ENCODE results near the gene R3HDM1. TPM values are rescaled to one million over a fixed set of nuclear protein-coding genes. Genes with fewer than 3 reads are reported as not detected.

R3HDM1 gene
- total RNA-seq, 1 experiment from 2014 or later, result 62.6 TPM

GRCh38 chr2:135674453-135674852, 143.2 kb downstream of the R3HDM1 start:
- H3K4me1 ChIP-seq (ENCODE audit: control insufficient read depth, insufficient read depth, low read length), result no peaks in the 10 kb centered on the region
- intact Hi-C loops (cut with micrococcal nuclease; ENCODE audit: unreplicated experiment), result no loop called here
- no peaks in the 10 kb centered on the region for H3K27me3 ChIP-seq (ENCODE audit: control insufficient read depth, insufficient read depth, low read length)
- ATAC-seq (no peak), DNase-seq (ENCODE audit: low read depth, low spot score) (no peak)
- H3K4me3 ChIP-seq (ENCODE audit: low read depth in 2 of 2, low read length in 2 of 2), result no peak overlapping the region
- CTCF ChIA-PET, result no interaction called here
- no TSS peak for BruUV-seq (replicated peaks)
- in situ Hi-C loops (cut with HindIII; ENCODE audit: low pct_unique_long_range_greater_than_20kb, low sequenced_read_pairs), result no loop called here
- TF ChIP-seq SIN3A (IDR thresholded peaks at IDR 0.05; ENCODE audit: borderline replicate concordance, insufficient read depth, low read depth, low read length) (no peak), POLR2AphosphoS5 (IDR thresholded peaks at IDR 0.05; ENCODE audit: low read depth, low read length) (no peak), TCF7L2 (IDR thresholded peaks at IDR 0.05; ENCODE audit: low read depth, low read length) (no peak)
- H3K27ac ChIP-seq (ENCODE audit: low read length), result no peak overlapping the region
- H3K9me3 ChIP-seq (ENCODE audit: control insufficient read depth, insufficient read depth, low read depth, low read length), result no peaks in the 10 kb centered on the region
- POLR2A ChIA-PET, result no interaction called here
- peaks cover 8% of the 10 kb centered on the region; the same call in 1 of the 2 replicates for H3K36me3 ChIP-seq (ENCODE audit: control insufficient read depth, insufficient read depth, low read length)

- H3K9me3 ChIP-seq (ENCODE audit: control insufficient read depth, insufficient read depth, low read depth, low read length), result no peaks in the 10 kb centered on the region
- H3K27ac ChIP-seq (ENCODE audit: low read length), result no peak overlapping the region
- DNase-seq (ENCODE audit: low read depth, low spot score), result no peak
- peaks cover 10% of the 10 kb centered on the region; the same call in 1 of the 2 replicates for H3K36me3 ChIP-seq (ENCODE audit: control insufficient read depth, insufficient read depth, low read length)
- H3K4me1 ChIP-seq (ENCODE audit: control insufficient read depth, insufficient read depth, low read length), result no peaks in the 10 kb centered on the region
- no peak for TF ChIP-seq CTCF (IDR thresholded peaks at IDR 0.05)
- no peak for TF ChIP-seq POLR2AphosphoS5 (IDR thresholded peaks at IDR 0.05; ENCODE audit: low read depth, low read length)
- no peak for TF ChIP-seq REST (IDR thresholded peaks at IDR 0.05; ENCODE audit: insufficient read depth in 1 of 2, low read depth in 2 of 2, low read length in 1 of 2)
- ATAC-seq, result no peak
- ChIA-PET CTCF (no interaction called here), POLR2A (no interaction called here)
- no peak overlapping the region for H3K4me3 ChIP-seq (ENCODE audit: low read depth in 2 of 2, low read length in 2 of 2)
- intact Hi-C loops (cut with micrococcal nuclease; ENCODE audit: unreplicated experiment), result no loop called here
- in situ Hi-C loops (cut with HindIII; ENCODE audit: low pct_unique_long_range_greater_than_20kb, low sequenced_read_pairs), result no loop called here
- H3K27me3 ChIP-seq (ENCODE audit: control insufficient read depth, insufficient read depth, low read length), result no peaks in the 10 kb centered on the region
- BruUV-seq (replicated peaks), result no TSS peak
Observed at GRCh38 chr2:135676031-135676430, 144.7 kb downstream of the R3HDM1 start.

GRCh38 chr2:135679125-135679524, 147.8 kb downstream of the R3HDM1 start:
- no peaks in the 10 kb centered on the region for H3K27me3 ChIP-seq (ENCODE audit: control insufficient read depth, insufficient read depth, low read length)
- H3K4me3 ChIP-seq (ENCODE audit: low read depth in 2 of 2, low read length in 2 of 2), result no peak overlapping the region
- ChIA-PET CTCF (no interaction called here), POLR2A (no interaction called here)
- no peaks in the 10 kb centered on the region for H3K9me3 ChIP-seq (ENCODE audit: control insufficient read depth, insufficient read depth, low read depth, low read length)
- no peaks in the 10 kb centered on the region for H3K4me1 ChIP-seq (ENCODE audit: control insufficient read depth, insufficient read depth, low read length)
- H3K36me3 ChIP-seq (ENCODE audit: control insufficient read depth, insufficient read depth, low read length), result peaks cover 10% of the 10 kb centered on the region; the same call in 1 of the 2 replicates
- ATAC-seq (no peak), DNase-seq (ENCODE audit: low read depth, low spot score) (no peak)
- TF ChIP-seq TCF7L2 (IDR thresholded peaks at IDR 0.05; ENCODE audit: low read depth, low read length) (no peak), REST (IDR thresholded peaks at IDR 0.05; ENCODE audit: insufficient read depth in 1 of 2, low read depth in 2 of 2, low read length in 1 of 2) (no peak), CTCF (IDR thresholded peaks at IDR 0.05) (no peak), POLR2AphosphoS5 (IDR thresholded peaks at IDR 0.05; ENCODE audit: low read depth, low read length) (no peak), SIN3A (IDR thresholded peaks at IDR 0.05; ENCODE audit: borderline replicate concordance, insufficient read depth, low read depth, low read length) (no peak)
- no TSS peak for BruUV-seq (replicated peaks)
- intact Hi-C loops (cut with micrococcal nuclease; ENCODE audit: unreplicated experiment) (no loop called here), in situ Hi-C loops (cut with HindIII; ENCODE audit: low pct_unique_long_range_greater_than_20kb, low sequenced_read_pairs) (no loop called here)
- no peak overlapping the region for H3K27ac ChIP-seq (ENCODE audit: low read length)

Data from Panc1 (cell line).